HepG2 (cell line): ENCODE measurements around the gene ZPR1. TPM values are rescaled to one million over a fixed set of nuclear protein-coding genes. Genes with fewer than 3 reads are reported as not detected.

Experiments
- CC2D1A ChIP-seq: sonication (generic); formaldehyde crosslinking; IDR thresholded peaks from 2 replicates; pipeline ENCODE4 v1.8.1; 2023; ENCODE audit warnings: mild to moderate bottlenecking, missing genetic modification reagents
- FOXA3 ChIP-seq: IDR thresholded peaks from 2 replicates; pipeline ENCODE4 v1.6.1; 2016; ENCODE audit warnings: missing genetic modification reagents, missing compliant biosample characterization
- KDM2A ChIP-seq: sonication (generic); formaldehyde crosslinking; IDR thresholded peaks from 2 replicates; pipeline ENCODE4 v1.4.0; 2020; ENCODE audit warnings: low read depth, missing genetic modification reagents, borderline replicate concordance
- MIER3 ChIP-seq: IDR thresholded peaks from 2 replicates; pipeline ENCODE4 v1.6.1; 2016; ENCODE audit warnings: missing compliant biosample characterization, borderline replicate concordance
- NFE2 ChIP-seq: sonication (generic); formaldehyde crosslinking; IDR thresholded peaks from 2 replicates; pipeline ENCODE4 v1.4.0; 2020; ENCODE audit warnings: missing genetic modification reagents
- NFIB ChIP-seq: sonication (generic); formaldehyde crosslinking; IDR thresholded peaks from 2 replicates; pipeline ENCODE4 v1.9.0; 2021; ENCODE audit warnings: missing genetic modification reagents, mild to moderate bottlenecking, borderline replicate concordance
- PAX8 ChIP-seq: sonication (generic); formaldehyde crosslinking; IDR thresholded peaks from 2 replicates; pipeline ENCODE4 v1.8.0; 2022; ENCODE audit warnings: mild to moderate bottlenecking, missing genetic modification reagents, borderline replicate concordance
- RBM22 ChIP-seq: fragments of 200-400 bp; formaldehyde crosslinking; optimal IDR thresholded peaks from 2 replicates; pipeline ENCODE3; 2017; ENCODE audit warnings: mild to moderate bottlenecking, low read length, moderate library complexity
- SOX6 ChIP-seq, 2 experiments: fragments of 450-650 bp in 1 of 2; sonication (generic) in 1 of 2; formaldehyde crosslinking in 1 of 2; IDR thresholded peaks; 2 replicates each; pipeline versions ENCODE4 v1.4.0 to v1.6.1; 2017 to 2020; ENCODE audit warnings: antibody characterized with exemption in 1 of 2, mild to moderate bottlenecking in 1 of 2, missing genetic modification reagents in 1 of 2
- SP5 ChIP-seq: IDR thresholded peaks from 2 replicates; pipeline ENCODE4 v1.6.1; 2016; ENCODE audit warnings: low read depth, borderline replicate concordance
- TCF12 ChIP-seq, 2 experiments: fragments of 450-650 bp in 1 of 2; sonication (generic) in 1 of 2; formaldehyde crosslinking in 1 of 2; IDR thresholded peaks; 2 replicates each; pipeline versions ENCODE4 v1.6.1 to v1.8.0; 2017 to 2022; ENCODE audit warnings: antibody characterized with exemption in 1 of 2, mild to moderate bottlenecking in 1 of 2, missing genetic modification reagents in 1 of 2, moderate library complexity in 1 of 2
- ZBTB21 ChIP-seq: sonication (generic); formaldehyde crosslinking; IDR thresholded peaks from 2 replicates; pipeline ENCODE4 v1.4.0; 2020; ENCODE audit warnings: missing genetic modification reagents
- ZNF142 ChIP-seq: sonication (generic); formaldehyde crosslinking; IDR thresholded peaks from 2 replicates; pipeline ENCODE4 v1.4.0; 2020; ENCODE audit warnings: missing genetic modification reagents
- ZNF317 ChIP-seq: sonication (generic); formaldehyde crosslinking; IDR thresholded peaks from 2 replicates; pipeline ENCODE4 v1.5.0; 2020; ENCODE audit warnings: mild to moderate bottlenecking, missing genetic modification reagents
- ZNF672 ChIP-seq: sonication (generic); formaldehyde crosslinking; IDR thresholded peaks from 2 replicates; pipeline ENCODE4 v1.8.1; 2022; ENCODE audit warnings: missing genetic modification reagents
- ZNF792 ChIP-seq: IDR thresholded peaks from 2 replicates; pipeline ENCODE4 v1.6.1; 2016
- ZNF850 ChIP-seq: sonication (generic); formaldehyde crosslinking; conservative IDR thresholded peaks from 2 replicates; pipeline ENCODE4 v1.9.0; 2021; ENCODE audit warnings: mild to moderate bottlenecking, missing genetic modification reagents
- polyA plus RNA-seq, 8 experiments: library from polyadenylated mRNA; depleted of rRNA in 3 of 8; stranded (reverse) in 7 of 8; unstranded in 1 of 8; fragments of >200 nt; fragmentation: Illumina TruSeq in 4 of 8; extraction: Trizol in 4 of 8; gene quantifications; 2 replicates each; pipeline versions ENCODE4 v1.2.1 to v1.2.3, GENCODE V29; 2011 to 2016; ENCODE audit warnings: low read depth in 4 of 8, missing spikeins in 1 of 8, mixed read lengths in 1 of 8; ENCODE audit not compliant: insufficient read depth in 1 of 8
- total RNA-seq, 5 experiments: library from RNA; depleted of rRNA; stranded (reverse); fragments of >200 nt; fragmentation: Illumina TruSeq; extraction: Trizol; gene quantifications; 2 replicates each; pipeline ENCODE4 v1.2.3, GENCODE V29; 2016; ENCODE audit warnings: low read depth in 1 of 5
- TF ChIP-seq, protein P1 (sequence below): sonication (generic); formaldehyde crosslinking; IDR thresholded peaks from 2 replicates; pipeline ENCODE4 v1.4.0; 2020; ENCODE audit warnings: missing genetic modification reagents, mild to moderate bottlenecking, borderline replicate concordance
- TF ChIP-seq, protein P2 (sequence below): IDR thresholded peaks from 2 replicates; pipeline ENCODE4 v1.6.1; 2016; ENCODE audit warnings: mild to moderate bottlenecking

Gene ZPR1
- total and polyA plus RNA-seq, 2 of the 13 experiments (the other 11 are each of a cell fraction or from before 2014, with no cell fraction given) = 40.0 to 79.3 TPM

DNA sequence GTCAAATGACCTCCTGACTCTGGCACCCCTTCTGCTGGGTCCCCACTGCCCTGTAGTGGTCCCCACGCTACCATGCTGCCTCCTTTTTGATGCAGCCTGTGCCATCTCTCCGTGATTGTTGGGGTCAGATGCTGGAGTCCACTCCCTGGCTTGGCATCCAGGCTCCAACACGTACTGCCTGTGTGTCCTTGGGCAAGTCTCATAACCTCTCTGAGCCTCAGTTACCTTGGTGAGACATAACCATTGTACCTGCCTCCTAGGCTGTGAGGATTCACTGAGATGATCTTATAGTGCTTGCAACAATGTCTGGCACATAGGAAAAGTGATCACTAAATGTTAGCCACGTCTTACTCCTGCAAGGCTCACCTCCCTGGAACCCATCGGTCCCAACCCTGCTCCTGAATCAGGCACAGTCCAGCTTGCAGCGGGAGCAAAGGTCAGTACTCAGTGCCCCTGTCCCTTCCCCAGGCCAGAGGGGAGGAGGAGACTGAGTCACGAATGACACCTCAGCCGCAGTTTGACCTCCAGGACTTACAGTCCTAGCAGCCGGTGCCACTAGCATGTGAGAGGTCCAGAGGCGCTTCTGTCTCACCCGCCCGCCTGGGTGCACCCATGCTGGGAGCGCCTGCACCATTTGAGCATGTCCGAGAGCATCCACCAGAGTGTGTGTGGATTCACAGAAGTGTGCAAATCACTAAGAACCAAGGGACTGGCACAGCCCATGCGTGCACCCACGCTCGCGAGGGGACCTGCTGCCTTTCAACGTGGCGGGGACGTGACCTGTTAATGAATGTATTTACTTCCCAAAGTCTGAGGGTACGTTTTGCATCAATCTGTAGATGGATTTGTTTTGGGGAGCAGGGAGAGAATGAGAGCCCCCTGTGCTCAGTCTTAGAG lies 38.3 kb upstream of the ZPR1 start (continued):
- TF ChIP-seq, protein P1, sequence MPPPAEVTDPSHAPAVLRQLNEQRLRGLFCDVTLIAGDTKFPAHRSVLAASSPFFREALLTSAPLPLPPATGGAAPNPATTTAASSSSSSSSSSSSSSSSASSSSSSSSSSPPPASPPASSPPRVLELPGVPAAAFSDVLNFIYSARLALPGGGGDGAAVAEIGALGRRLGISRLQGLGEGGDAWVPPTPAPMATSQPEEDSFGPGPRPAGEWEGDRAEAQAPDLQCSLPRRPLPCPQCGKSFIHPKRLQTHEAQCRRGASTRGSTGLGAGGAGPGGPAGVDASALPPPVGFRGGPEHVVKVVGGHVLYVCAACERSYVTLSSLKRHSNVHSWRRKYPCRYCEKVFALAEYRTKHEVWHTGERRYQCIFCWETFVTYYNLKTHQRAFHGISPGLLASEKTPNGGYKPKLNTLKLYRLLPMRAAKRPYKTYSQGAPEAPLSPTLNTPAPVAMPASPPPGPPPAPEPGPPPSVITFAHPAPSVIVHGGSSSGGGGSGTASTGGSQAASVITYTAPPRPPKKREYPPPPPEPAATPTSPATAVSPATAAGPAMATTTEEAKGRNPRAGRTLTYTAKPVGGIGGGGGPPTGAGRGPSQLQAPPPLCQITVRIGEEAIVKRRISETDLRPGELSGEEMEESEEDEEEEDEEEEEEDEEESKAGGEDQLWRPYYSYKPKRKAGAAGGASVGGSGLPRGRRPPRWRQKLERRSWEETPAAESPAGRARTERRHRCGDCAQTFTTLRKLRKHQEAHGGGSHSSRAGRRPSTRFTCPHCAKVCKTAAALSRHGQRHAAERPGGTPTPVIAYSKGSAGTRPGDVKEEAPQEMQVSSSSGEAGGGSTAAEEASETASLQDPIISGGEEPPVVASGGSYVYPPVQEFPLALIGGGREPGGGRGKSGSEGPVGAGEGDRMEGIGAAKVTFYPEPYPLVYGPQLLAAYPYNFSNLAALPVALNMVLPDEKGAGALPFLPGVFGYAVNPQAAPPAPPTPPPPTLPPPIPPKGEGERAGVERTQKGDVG (CRISPR knock-in tag) = 0 out of 2 replicates have a peak, but pooled peaks have one; percentile 14
- no peak for TF ChIP-seq MIER3 (CRISPR knock-in tag)
- TF ChIP-seq, protein P2, sequence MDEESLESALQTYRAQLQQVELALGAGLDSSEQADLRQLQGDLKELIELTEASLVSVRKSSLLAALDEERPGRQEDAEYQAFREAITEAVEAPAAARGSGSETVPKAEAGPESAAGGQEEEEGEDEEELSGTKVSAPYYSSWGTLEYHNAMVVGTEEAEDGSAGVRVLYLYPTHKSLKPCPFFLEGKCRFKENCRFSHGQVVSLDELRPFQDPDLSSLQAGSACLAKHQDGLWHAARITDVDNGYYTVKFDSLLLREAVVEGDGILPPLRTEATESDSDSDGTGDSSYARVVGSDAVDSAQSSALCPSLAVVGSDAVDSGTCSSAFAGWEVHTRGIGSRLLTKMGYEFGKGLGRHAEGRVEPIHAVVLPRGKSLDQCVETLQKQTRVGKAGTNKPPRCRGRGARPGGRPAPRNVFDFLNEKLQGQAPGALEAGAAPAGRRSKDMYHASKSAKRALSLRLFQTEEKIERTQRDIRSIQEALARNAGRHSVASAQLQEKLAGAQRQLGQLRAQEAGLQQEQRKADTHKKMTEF (CRISPR knock-in tag) = no peak
- TF ChIP-seq KDM2A (CRISPR knock-in tag) = no peak
- no peak for TF ChIP-seq ZNF317
- TF ChIP-seq FOXA3 (CRISPR knock-in tag) = 0 out of 2 replicates have a peak, but pooled peaks have one; percentile 12
- no peak for TF ChIP-seq RBM22
- TF ChIP-seq CC2D1A (CRISPR knock-in tag) = 0 out of 2 replicates have a peak, but pooled peaks have one; percentile 53
- no peak for TF ChIP-seq ZNF792 (CRISPR knock-in tag)
- TF ChIP-seq PAX8 (CRISPR knock-in tag) = peak; percentile 7
- no peak for TF ChIP-seq TCF12 (IDR thresholded peaks at IDR 0.05)
- TF ChIP-seq TCF12 (CRISPR knock-in tag; IDR thresholded peaks at IDR 0.05) = no peak
- TF ChIP-seq NFIB = no peak
- TF ChIP-seq SP5 (CRISPR knock-in tag) = peak; percentile 63
- no peak for TF ChIP-seq NFE2 (CRISPR knock-in tag)
- TF ChIP-seq ZBTB21 = no peak
- TF ChIP-seq ZNF672 (CRISPR knock-in tag) = no peak
- TF ChIP-seq SOX6 (IDR thresholded peaks at IDR 0.05) = no peak
- TF ChIP-seq SOX6 (CRISPR knock-in tag; IDR thresholded peaks at IDR 0.05) = no peak
- TF ChIP-seq ZNF850 = no peak
- peak; percentile 92 for TF ChIP-seq ZNF142
